Measurements from ENCODE around the gene PTPN18. TPM values are rescaled to one million over a fixed set of nuclear protein-coding genes. Genes with fewer than 3 reads are reported as not detected.

PTPN18 gene
- total RNA-seq, 1 experiment from 2014 or later = 15.7 TPM

DNA sequence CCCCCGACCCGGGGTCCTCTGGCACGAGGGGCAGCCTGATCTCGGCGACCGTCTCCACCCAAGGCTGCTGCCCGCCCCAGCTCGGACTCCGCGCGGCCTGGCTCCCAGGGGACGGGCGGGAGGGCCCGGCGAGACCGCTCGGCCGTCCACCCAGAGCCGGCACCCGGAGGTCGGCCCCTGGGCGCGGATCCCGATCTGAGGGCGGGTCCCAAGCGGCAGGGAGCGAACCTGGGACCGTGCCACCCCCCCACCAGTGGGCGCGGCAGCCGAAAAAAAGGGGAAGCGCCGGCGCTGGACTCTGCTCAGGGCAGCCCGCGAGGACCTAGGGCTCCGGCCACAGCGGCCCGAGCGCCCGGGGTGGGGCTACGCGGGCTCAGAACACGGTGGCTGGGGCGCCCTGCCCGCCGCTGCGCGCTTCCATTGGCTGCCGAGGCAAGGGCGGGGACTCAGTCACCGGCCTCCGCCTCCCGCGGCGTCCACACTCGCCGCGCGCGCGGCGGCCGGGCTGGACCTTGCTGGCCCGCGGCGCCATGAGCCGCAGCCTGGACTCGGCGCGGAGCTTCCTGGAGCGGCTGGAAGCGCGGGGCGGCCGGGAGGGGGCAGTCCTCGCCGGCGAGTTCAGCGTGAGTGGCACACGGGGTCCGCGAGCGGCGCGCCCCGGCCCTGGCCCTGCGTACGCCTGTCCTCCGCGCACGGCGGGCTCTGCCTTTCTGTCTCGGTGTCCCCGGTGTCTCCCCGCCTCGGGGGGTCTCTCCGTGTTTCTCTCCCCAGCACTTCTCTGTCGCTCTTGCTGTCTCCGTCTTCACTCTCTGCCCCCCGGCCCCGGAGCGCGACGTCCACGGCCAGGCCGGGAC is at the start of gene PTPN18 (continued):
- TF ChIP-seq MYBL2 (CRISPR knock-in tag; IDR thresholded peaks at IDR 0.05) = 0 out of 2 replicates have a peak, but pooled peaks have one; percentile 45
- TF ChIP-seq ZBTB21 (CRISPR knock-in tag; IDR thresholded peaks at IDR 0.05; ENCODE audit: borderline replicate concordance) = no peak
- TF ChIP-seq, protein P1, sequence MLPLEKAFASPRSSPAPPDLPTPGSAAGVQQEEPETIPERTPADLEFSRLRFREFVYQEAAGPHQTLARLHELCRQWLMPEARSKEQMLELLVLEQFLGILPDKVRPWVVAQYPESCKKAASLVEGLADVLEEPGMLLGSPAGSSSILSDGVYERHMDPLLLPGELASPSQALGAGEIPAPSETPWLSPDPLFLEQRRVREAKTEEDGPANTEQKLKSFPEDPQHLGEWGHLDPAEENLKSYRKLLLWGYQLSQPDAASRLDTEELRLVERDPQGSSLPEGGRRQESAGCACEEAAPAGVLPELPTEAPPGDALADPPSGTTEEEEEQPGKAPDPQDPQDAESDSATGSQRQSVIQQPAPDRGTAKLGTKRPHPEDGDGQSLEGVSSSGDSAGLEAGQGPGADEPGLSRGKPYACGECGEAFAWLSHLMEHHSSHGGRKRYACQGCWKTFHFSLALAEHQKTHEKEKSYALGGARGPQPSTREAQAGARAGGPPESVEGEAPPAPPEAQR (CRISPR knock-in tag; IDR thresholded peaks at IDR 0.05) = no peak
- TF ChIP-seq NR3C1 (CRISPR knock-in tag; conservative IDR thresholded peaks at IDR 0.05; ENCODE audit: low read depth) = no peak
- 0 out of 2 replicates have a peak, but pooled peaks have one; percentile 21 for TF ChIP-seq NFYB (CRISPR knock-in tag; conservative IDR thresholded peaks at IDR 0.05; ENCODE audit: low read depth)
- TF ChIP-seq, protein P2, sequence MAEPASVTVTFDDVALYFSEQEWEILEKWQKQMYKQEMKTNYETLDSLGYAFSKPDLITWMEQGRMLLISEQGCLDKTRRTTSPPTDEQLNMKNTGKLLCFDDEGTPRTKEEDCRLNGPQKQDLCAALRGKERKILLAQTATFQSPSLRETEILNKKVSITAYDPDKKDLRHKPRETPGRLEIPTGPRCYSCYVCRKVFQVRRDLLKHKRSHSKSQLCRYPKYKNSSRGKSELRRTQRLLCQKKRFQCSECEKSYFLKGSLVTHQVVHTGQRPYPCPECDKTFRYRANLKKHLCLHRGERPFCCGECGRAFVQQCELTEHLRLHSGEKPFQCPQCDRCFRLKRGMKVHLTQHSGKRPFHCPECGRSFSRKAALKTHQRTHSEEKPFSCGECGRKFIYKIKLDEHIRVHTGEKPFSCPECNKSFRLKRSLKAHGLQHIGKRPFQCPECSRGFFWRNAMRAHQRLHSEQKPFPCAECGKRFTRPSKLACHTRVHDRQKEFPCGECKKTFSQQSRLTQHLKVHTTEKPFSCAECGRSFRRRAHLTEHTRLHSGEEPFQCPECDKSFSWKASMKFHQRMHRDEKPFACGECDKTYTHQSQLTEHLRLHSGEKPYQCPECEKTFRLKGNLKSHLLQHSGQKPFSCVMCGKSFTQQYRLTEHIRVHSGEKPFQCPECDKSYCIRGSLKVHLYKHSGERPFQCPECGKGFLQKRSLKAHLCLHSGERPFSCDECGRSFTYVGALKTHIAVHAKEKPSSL (CRISPR knock-in tag; conservative IDR thresholded peaks at IDR 0.05) = no peak
- TF ChIP-seq ESRRA (CRISPR knock-in tag; IDR thresholded peaks at IDR 0.05; ENCODE audit: borderline replicate concordance) = no peak
- TF ChIP-seq, protein P3, sequence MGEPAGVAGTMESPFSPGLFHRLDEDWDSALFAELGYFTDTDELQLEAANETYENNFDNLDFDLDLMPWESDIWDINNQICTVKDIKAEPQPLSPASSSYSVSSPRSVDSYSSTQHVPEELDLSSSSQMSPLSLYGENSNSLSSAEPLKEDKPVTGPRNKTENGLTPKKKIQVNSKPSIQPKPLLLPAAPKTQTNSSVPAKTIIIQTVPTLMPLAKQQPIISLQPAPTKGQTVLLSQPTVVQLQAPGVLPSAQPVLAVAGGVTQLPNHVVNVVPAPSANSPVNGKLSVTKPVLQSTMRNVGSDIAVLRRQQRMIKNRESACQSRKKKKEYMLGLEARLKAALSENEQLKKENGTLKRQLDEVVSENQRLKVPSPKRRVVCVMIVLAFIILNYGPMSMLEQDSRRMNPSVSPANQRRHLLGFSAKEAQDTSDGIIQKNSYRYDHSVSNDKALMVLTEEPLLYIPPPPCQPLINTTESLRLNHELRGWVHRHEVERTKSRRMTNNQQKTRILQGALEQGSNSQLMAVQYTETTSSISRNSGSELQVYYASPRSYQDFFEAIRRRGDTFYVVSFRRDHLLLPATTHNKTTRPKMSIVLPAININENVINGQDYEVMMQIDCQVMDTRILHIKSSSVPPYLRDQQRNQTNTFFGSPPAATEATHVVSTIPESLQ (CRISPR knock-in tag; IDR thresholded peaks at IDR 0.05) = no peak
- TF ChIP-seq TEAD1 (CRISPR knock-in tag; IDR thresholded peaks at IDR 0.05) = peak; percentile 69
- TF ChIP-seq, protein P4, sequence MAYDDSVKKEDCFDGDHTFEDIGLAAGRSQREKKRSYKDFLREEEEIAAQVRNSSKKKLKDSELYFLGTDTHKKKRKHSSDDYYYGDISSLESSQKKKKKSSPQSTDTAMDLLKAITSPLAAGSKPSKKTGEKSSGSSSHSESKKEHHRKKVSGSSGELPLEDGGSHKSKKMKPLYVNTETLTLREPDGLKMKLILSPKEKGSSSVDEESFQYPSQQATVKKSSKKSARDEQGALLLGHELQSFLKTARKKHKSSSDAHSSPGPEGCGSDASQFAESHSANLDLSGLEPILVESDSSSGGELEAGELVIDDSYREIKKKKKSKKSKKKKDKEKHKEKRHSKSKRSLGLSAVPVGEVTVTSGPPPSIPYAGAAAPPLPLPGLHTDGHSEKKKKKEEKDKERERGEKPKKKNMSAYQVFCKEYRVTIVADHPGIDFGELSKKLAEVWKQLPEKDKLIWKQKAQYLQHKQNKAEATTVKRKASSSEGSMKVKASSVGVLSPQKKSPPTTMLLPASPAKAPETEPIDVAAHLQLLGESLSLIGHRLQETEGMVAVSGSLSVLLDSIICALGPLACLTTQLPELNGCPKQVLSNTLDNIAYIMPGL (CRISPR knock-in tag; IDR thresholded peaks at IDR 0.05) = peak; percentile 82; the same call in 1 of the 2 replicates
- no peak for TF ChIP-seq ZNF423 (CRISPR knock-in tag; IDR thresholded peaks at IDR 0.05)
- TF ChIP-seq ATF1 (CRISPR knock-in tag; IDR thresholded peaks at IDR 0.05) = no peak
- TF ChIP-seq TEAD4 (CRISPR knock-in tag; IDR thresholded peaks at IDR 0.05) = no peak
- no peak for TF ChIP-seq GTF2I (CRISPR knock-in tag; conservative IDR thresholded peaks at IDR 0.05)
- TF ChIP-seq IRF2 (CRISPR knock-in tag; IDR thresholded peaks at IDR 0.05; ENCODE audit: borderline replicate concordance, low read depth) = no peak

DNA sequence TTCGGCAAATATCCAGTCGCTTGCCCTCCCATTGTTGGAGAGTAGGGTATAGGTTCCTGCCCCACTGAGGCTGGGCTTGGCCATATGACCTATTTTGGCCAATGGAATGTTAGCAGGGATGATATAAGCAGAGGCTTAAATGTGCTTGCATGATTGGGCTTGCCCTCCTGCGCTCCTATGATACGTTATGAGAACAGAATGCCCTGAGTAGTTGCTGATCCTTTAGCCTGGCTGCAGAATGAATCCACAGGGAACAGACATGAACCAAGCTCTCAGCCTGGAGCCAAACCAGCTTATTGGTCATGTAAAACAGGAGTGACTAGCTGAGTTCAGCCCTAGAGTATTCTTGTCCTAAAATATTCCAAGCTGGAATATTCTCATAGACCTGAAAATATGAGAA is 48.0 kb upstream of the PTPN18 start:
- ATAC-seq = no peak
- Mint-ChIP-seq H3K4me3 (no peak overlapping the region), H3K36me3 (no peaks in the 10 kb centered on the region), H3K9me3 (no peaks in the 10 kb centered on the region), H3K4me1 (no peaks in the 10 kb centered on the region), H3K27me3 (ENCODE audit: low read depth) (no peaks in the 10 kb centered on the region; the same call in 1 of the 2 replicates), H3K27ac (no peak overlapping the region)
- POLR2A ChIA-PET = no interaction called here
- CTCF ChIA-PET = no interaction called here
- DNase-seq (ENCODE audit: low spot score) = no peak
- TF ChIP-seq JUN (CRISPR knock-in tag; IDR thresholded peaks at IDR 0.05) (no peak), ZNF219 (CRISPR knock-in tag; IDR thresholded peaks at IDR 0.05; ENCODE audit: borderline replicate concordance) (no peak), ZNF416 (CRISPR knock-in tag; IDR thresholded peaks at IDR 0.05) (no peak), CREB1 (CRISPR knock-in tag; IDR thresholded peaks at IDR 0.05) (no peak), ZNF263 (CRISPR knock-in tag; IDR thresholded peaks at IDR 0.05; ENCODE audit: low read depth) (no peak), ZNF121 (CRISPR knock-in tag; IDR thresholded peaks at IDR 0.05) (no peak), ZNF232 (CRISPR knock-in tag; IDR thresholded peaks at IDR 0.05) (no peak), ESRRA (CRISPR knock-in tag; IDR thresholded peaks at IDR 0.05; ENCODE audit: borderline replicate concordance) (no peak), MXD4 (CRISPR knock-in tag; IDR thresholded peaks at IDR 0.05; ENCODE audit: borderline replicate concordance) (no peak)
- TF ChIP-seq, protein P5, sequence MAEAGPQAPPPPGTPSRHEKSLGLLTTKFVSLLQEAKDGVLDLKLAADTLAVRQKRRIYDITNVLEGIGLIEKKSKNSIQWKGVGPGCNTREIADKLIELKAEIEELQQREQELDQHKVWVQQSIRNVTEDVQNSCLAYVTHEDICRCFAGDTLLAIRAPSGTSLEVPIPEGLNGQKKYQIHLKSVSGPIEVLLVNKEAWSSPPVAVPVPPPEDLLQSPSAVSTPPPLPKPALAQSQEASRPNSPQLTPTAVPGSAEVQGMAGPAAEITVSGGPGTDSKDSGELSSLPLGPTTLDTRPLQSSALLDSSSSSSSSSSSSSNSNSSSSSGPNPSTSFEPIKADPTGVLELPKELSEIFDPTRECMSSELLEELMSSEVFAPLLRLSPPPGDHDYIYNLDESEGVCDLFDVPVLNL (CRISPR knock-in tag; IDR thresholded peaks at IDR 0.05; ENCODE audit: borderline replicate concordance, low read depth) = no peak
- TF ChIP-seq, protein P4 (CRISPR knock-in tag; IDR thresholded peaks at IDR 0.05) = no peak
